ENCODE results near the gene SLC41A1.

- TF ChIP-seq CTCF (IDR thresholded peaks at IDR 0.05) (no peak), POLR2A (IDR thresholded peaks at IDR 0.05) (no peak)
These were observed 52.4 kb downstream of the SLC41A1 start for GRCh38 chr1:205760606-205761005.
